Neural cell (in vitro differentiated cells): ENCODE data around the gene GOLM1. TPM values are rescaled to one million over a fixed set of nuclear protein-coding genes. Genes with fewer than 3 reads are reported as not detected.

Experiments
- H2AFZ ChIP-seq: fragments of 200-600, 300-800 bp; sonication (generic), shearing (Covaris generic); 2 replicates; pipeline ENCODE4 v1.6.0; 2014; ENCODE audit warnings: low read depth, mild to moderate bottlenecking, antibody characterized with exemption, low read length, moderate library complexity
- H3F3A ChIP-seq: fragments of 200-600 bp; shearing (Covaris generic); 2 replicates; pipeline ENCODE4 v1.6.1; 2016; ENCODE audit warnings: mild to moderate bottlenecking, moderate library complexity, mixed read lengths, antibody characterized with exemption, low read length; ENCODE audit not compliant: insufficient read depth, poor library complexity, severe bottlenecking
- H3K27ac ChIP-seq: fragments of 200-600, 300-800 bp; sonication (generic), shearing (Covaris generic); 2 replicates; pipeline ENCODE4 v1.5.1; 2014; ENCODE audit warnings: mild to moderate bottlenecking, low read length, moderate library complexity
- H3K27me3 ChIP-seq: fragments of 300-800, 200-600 bp; sonication (generic), shearing (Covaris generic); 2 replicates; pipeline ENCODE4 v1.6.0; 2014; ENCODE audit warnings: mild to moderate bottlenecking, low read depth, low read length, moderate library complexity; ENCODE audit not compliant: insufficient read depth
- H3K36me3 ChIP-seq: fragments of 300-800, 200-600 bp; sonication (generic), shearing (Covaris generic); 2 replicates; pipeline ENCODE4 v1.5.1; 2014; ENCODE audit warnings: mild to moderate bottlenecking, antibody characterized with exemption, low read length, moderate library complexity; ENCODE audit not compliant: insufficient read depth
- H3K4me2 ChIP-seq: fragments of 300-800, 200-600 bp; sonication (generic), shearing (Covaris generic); 2 replicates; pipeline ENCODE4 v1.6.0; 2014; ENCODE audit warnings: mild to moderate bottlenecking, low read length
- H3K4me3 ChIP-seq: fragments of 300-800, 200-600 bp; sonication (generic), shearing (Covaris generic); 2 replicates; pipeline ENCODE4 v1.5.1; 2014; ENCODE audit warnings: mild to moderate bottlenecking, low read length, moderate library complexity
- H3K79me2 ChIP-seq: fragments of 200-600 bp; shearing (Covaris generic); replicated peaks from 2 replicates; pipeline ENCODE4 v1.6.0; 2014; ENCODE audit warnings: mild to moderate bottlenecking, low read length, moderate library complexity; ENCODE audit not compliant: insufficient read depth
- H3K9ac ChIP-seq: fragments of 300-800, 200-600 bp; sonication (generic), shearing (Covaris generic); 2 replicates; pipeline ENCODE4 v1.6.1; 2016; ENCODE audit warnings: mild to moderate bottlenecking, low read length, mixed read lengths
- H3K9me2 ChIP-seq: fragments of 200-600 bp; shearing (Covaris generic); 2 replicates; pipeline ENCODE4 v1.6.1; 2016; ENCODE audit warnings: mild to moderate bottlenecking, low read length, mixed read lengths; ENCODE audit not compliant: insufficient read depth
- H3K9me3 ChIP-seq: fragments of 200-600, 300-800 bp; sonication (generic), shearing (Covaris generic); 2 replicates; pipeline ENCODE4 v1.6.1; 2016; ENCODE audit warnings: mild to moderate bottlenecking, mixed run types, low read length, moderate library complexity, mixed read lengths
- H4K20me1 ChIP-seq: fragments of 200-600 bp; shearing (Covaris generic); 2 replicates; pipeline ENCODE4 v1.6.1; 2016; ENCODE audit warnings: mild to moderate bottlenecking, mixed run types; ENCODE audit not compliant: insufficient read depth
- CTCF ChIP-seq: fragments of 450-650 bp; IDR thresholded peaks from 2 replicates; pipeline ENCODE4 v1.5.1; 2014; ENCODE audit warnings: antibody characterized with exemption, mild to moderate bottlenecking, moderate library complexity; ENCODE audit not compliant: poor library complexity, severe bottlenecking
- EP300 ChIP-seq: fragments of 450-650 bp; conservative IDR thresholded peaks from 2 replicates; pipeline ENCODE4 v1.6.1; 2014; ENCODE audit warnings: antibody characterized with exemption, mild to moderate bottlenecking, moderate library complexity; ENCODE audit not compliant: poor library complexity, severe bottlenecking
- EZH2 ChIP-seq: fragments of 200-600, 300-800 bp; shearing (Covaris generic), sonication (generic); IDR thresholded peaks from 2 replicates; pipeline ENCODE4 v1.6.1; 2014; ENCODE audit warnings: antibody characterized with exemption, low read length, borderline replicate concordance, mild to moderate bottlenecking; ENCODE audit not compliant: insufficient read depth, poor library complexity, severe bottlenecking
- MXI1 ChIP-seq: fragments of 450-650 bp; conservative IDR thresholded peaks from 2 replicates; pipeline ENCODE4 v1.6.1; 2014; ENCODE audit warnings: antibody characterized with exemption, mild to moderate bottlenecking; ENCODE audit not compliant: poor library complexity, severe bottlenecking
- POLR2AphosphoS5 ChIP-seq: IDR thresholded peaks from 2 replicates; pipeline ENCODE4 v1.6.1; 2012
- RAD21 ChIP-seq: fragments of 450-650 bp; conservative IDR thresholded peaks from 2 replicates; pipeline ENCODE4 v1.6.1; 2014; ENCODE audit warnings: antibody characterized with exemption, mild to moderate bottlenecking, moderate library complexity
- REST ChIP-seq: IDR thresholded peaks from 2 replicates; pipeline ENCODE4 v1.6.1; 2012; ENCODE audit warnings: borderline replicate concordance
- SMC3 ChIP-seq: fragments of 450-650 bp; conservative IDR thresholded peaks from 2 replicates; pipeline ENCODE4 v1.6.1; 2014; ENCODE audit warnings: antibody characterized with exemption, mild to moderate bottlenecking, moderate library complexity; ENCODE audit not compliant: poor library complexity
- TAF1 ChIP-seq: IDR thresholded peaks from 2 replicates; pipeline ENCODE4 v1.6.1; 2012; ENCODE audit warnings: low read depth
- polyA plus RNA-seq: library from polyadenylated mRNA; depleted of rRNA; stranded (reverse); fragments of >200 nt; gene quantifications from 2 replicates; pipeline ENCODE4 v1.2.3, GENCODE V29; 2014

GOLM1 gene
- polyA plus RNA-seq, 1 donor from 2014 or later = 77.4 TPM

- Histone ChIP-seq H3K9ac (no peak overlapping the region), H3K36me3 (no peaks in the 10 kb centered on the region), H2AFZ (no peak overlapping the region), H3K9me3 (no peaks in the 10 kb centered on the region), H3K4me3 (no peak overlapping the region), H3K27me3 (no peaks in the 10 kb centered on the region), H3K4me2 (no peak overlapping the region), H3K9me2 (no peaks in the 10 kb centered on the region), H4K20me1 (no peaks in the 10 kb centered on the region), H3F3A (no peaks in the 10 kb centered on the region), H3K79me2 (no peaks in the 10 kb centered on the region), H3K27ac (no peak overlapping the region)
- TF ChIP-seq EZH2 = no peak
- TF ChIP-seq MXI1 = no peak
- TF ChIP-seq EP300 = no peak
- TF ChIP-seq POLR2AphosphoS5 = no peak
- no peak for TF ChIP-seq SMC3
Measured at GRCh38 chr9:86135371-86135770, 36.0 kb upstream of the GOLM1 start.

GRCh38 chr9:86134361-86134760 is 35.0 kb upstream of the GOLM1 start:
- H3K9me3 ChIP-seq = no peaks in the 10 kb centered on the region
- H3F3A ChIP-seq = no peaks in the 10 kb centered on the region
- H3K27ac ChIP-seq = no peak overlapping the region
- no peaks in the 10 kb centered on the region for H4K20me1 ChIP-seq
- no peak for TF ChIP-seq RAD21
- no peak for TF ChIP-seq EP300
- TF ChIP-seq TAF1 = no peak
- no peak for TF ChIP-seq MXI1
- TF ChIP-seq EZH2 = no peak
- no peak for TF ChIP-seq POLR2AphosphoS5
- TF ChIP-seq CTCF = no peak
- TF ChIP-seq REST = no peak
- TF ChIP-seq SMC3 = no peak
- H3K4me2 ChIP-seq = no peak overlapping the region
- no peaks in the 10 kb centered on the region for H3K9me2 ChIP-seq
- H3K27me3 ChIP-seq = no peaks in the 10 kb centered on the region
- no peaks in the 10 kb centered on the region for H3K79me2 ChIP-seq
- no peak overlapping the region for H3K9ac ChIP-seq
- H2AFZ ChIP-seq = no peak overlapping the region
- H3K36me3 ChIP-seq = no peaks in the 10 kb centered on the region
- H3K4me3 ChIP-seq = no peak overlapping the region

GRCh38 chr9:86128235-86128822 is 29.0 kb upstream of the GOLM1 start:
- no peak overlapping the region for H3K4me3 ChIP-seq
- no peak overlapping the region for H2AFZ ChIP-seq
- H3K9me2 ChIP-seq = no peaks in the 10 kb centered on the region
- H3K4me2 ChIP-seq = no peak overlapping the region
- H3K9ac ChIP-seq = no peak overlapping the region
- H3F3A ChIP-seq = no peaks in the 10 kb centered on the region
- no peaks in the 10 kb centered on the region for H4K20me1 ChIP-seq
- no peaks in the 10 kb centered on the region for H3K27me3 ChIP-seq
- no peaks in the 10 kb centered on the region for H3K9me3 ChIP-seq
- no peak overlapping the region for H3K27ac ChIP-seq
- TF ChIP-seq SMC3 = no peak
- TF ChIP-seq EZH2 = no peak
- no peak for TF ChIP-seq EP300
- TF ChIP-seq RAD21 = no peak
- TF ChIP-seq REST = no peak
- no peak for TF ChIP-seq MXI1
- TF ChIP-seq CTCF = no peak
- TF ChIP-seq POLR2AphosphoS5 = no peak
- no peak for TF ChIP-seq TAF1
- no peaks in the 10 kb centered on the region for H3K36me3 ChIP-seq
- H3K79me2 ChIP-seq = no peaks in the 10 kb centered on the region
